ENCODE measurements around the gene ADARB2.

GRCh38 chr10:1613511-1613910, 123.8 kb downstream of the ADARB2 start:
- TF ChIP-seq SP1 (IDR thresholded peaks at IDR 0.05): no peak
- TF ChIP-seq FOXA1 (IDR thresholded peaks at IDR 0.05): no peak
- no peak for TF ChIP-seq ARNT (IDR thresholded peaks at IDR 0.05)
- no peak for TF ChIP-seq HDGF (IDR thresholded peaks at IDR 0.05; ENCODE audit: borderline replicate concordance)
- TF ChIP-seq FOXK2 (IDR thresholded peaks at IDR 0.05): no peak
- no peak for TF ChIP-seq BHLHE40 (IDR thresholded peaks at IDR 0.05; ENCODE audit: borderline replicate concordance)
- no peak for TF ChIP-seq ELF4 (IDR thresholded peaks at IDR 0.05)

All from HEK293T (cell line).